ENCODE results near the gene UST. TPM values are rescaled to one million over a fixed set of nuclear protein-coding genes. Genes with fewer than 3 reads are reported as not detected.

The UST gene
- total and polyA plus RNA-seq, 9 of the 15 experiments (the other 6 are each of a cell fraction or from before 2014, with no cell fraction given), result 0.04 to 0.10 TPM; not detected in 7

- Histone ChIP-seq H3K4me2 (ENCODE audit: insufficient read depth, low read length) (no peak overlapping the region), H3K27me3 (ENCODE audit: control insufficient read depth in 2 of 2, insufficient read depth in 2 of 2, low read length in 2 of 2) (peaks cover 4 to 14% of the 10 kb centered on the region in 2 experiments; a peak in 3 of 5 replicates), H3K4me1 (replicated peaks in 1 of 2; ENCODE audit: control insufficient read depth in 2 of 2, insufficient read depth in 2 of 2, low read length in 2 of 2) (no peaks in the 10 kb centered on the region), H4K20me1 (replicated peaks; ENCODE audit: control insufficient read depth, insufficient read depth, low read length) (no peaks in the 10 kb centered on the region; the same call in 1 of the 2 replicates), H3K9me3 (replicated peaks; ENCODE audit: control insufficient read depth, insufficient read depth, low read depth, low read length) (no peaks in the 10 kb centered on the region), H2AFZ (ENCODE audit: low read depth, low read length) (no peak overlapping the region), H3K27ac (ENCODE audit: extremely low read depth, low read depth, low read length) (no peak overlapping the region), H3K4me3 (no peak overlapping the region), H3K79me2 (ENCODE audit: control insufficient read depth, insufficient read depth, low read length) (no peaks in the 10 kb centered on the region), H3K9me1 (ENCODE audit: control insufficient read depth, insufficient read depth, low read length) (no peaks in the 10 kb centered on the region), H3K36me3 (ENCODE audit: control insufficient read depth, insufficient read depth, low read length) (no peaks in the 10 kb centered on the region), H3K9ac (ENCODE audit: insufficient read depth in 1 of 2, low read depth in 2 of 2, low read length in 2 of 2) (no peak overlapping the region)
- ATAC-seq (no peak), FAIRE-seq (no peak), DNase-seq (ENCODE audit: extremely low read depth in 1 of 4, low spot score in 3 of 4) (no peak)
- in situ Hi-C loops (cut with MboI), result no loop called here
- ChIA-PET POLR2A (no interaction called here), CTCF (ENCODE audit: low intra/inter-chr PET ratio) (no interaction called here)
- WGBS (ENCODE audit: insufficient coverage, low coverage, missing lambda C conversion rate), result 0% methylated on average over 4 of the region's 4 CpGs
- intact Hi-C loops (cut with micrococcal nuclease), result no loop called here
- BruUV-seq (replicated peaks), result no TSS peak
- TF ChIP-seq CREBBP (IDR thresholded peaks at IDR 0.05; ENCODE audit: low read depth, low read length) (no peak), ZNF449 (CRISPR knock-in tag; IDR thresholded peaks at IDR 0.05) (no peak), ZNF24 (IDR thresholded peaks at IDR 0.05) (no peak), HBP1 (CRISPR knock-in tag; IDR thresholded peaks at IDR 0.05) (no peak), E4F1 (CRISPR knock-in tag; IDR thresholded peaks at IDR 0.05; ENCODE audit: borderline replicate concordance) (no peak), NKRF (IDR thresholded peaks at IDR 0.05; ENCODE audit: borderline replicate concordance) (no peak), ZNF316 (IDR thresholded peaks at IDR 0.05) (peak; percentile 7; the same call in 1 of the 2 replicates), POLR3G (IDR thresholded peaks at IDR 0.05; ENCODE audit: extremely low read depth, insufficient read length, insufficient replicate concordance) (no peak), SRF (CRISPR knock-in tag; IDR thresholded peaks at IDR 0.05) (no peak)
These were observed 100.2 kb downstream of the UST start for GRCh38 chr6:148846778-148847761.
